Measurements from ENCODE around the gene TMEM150B.

DNA sequence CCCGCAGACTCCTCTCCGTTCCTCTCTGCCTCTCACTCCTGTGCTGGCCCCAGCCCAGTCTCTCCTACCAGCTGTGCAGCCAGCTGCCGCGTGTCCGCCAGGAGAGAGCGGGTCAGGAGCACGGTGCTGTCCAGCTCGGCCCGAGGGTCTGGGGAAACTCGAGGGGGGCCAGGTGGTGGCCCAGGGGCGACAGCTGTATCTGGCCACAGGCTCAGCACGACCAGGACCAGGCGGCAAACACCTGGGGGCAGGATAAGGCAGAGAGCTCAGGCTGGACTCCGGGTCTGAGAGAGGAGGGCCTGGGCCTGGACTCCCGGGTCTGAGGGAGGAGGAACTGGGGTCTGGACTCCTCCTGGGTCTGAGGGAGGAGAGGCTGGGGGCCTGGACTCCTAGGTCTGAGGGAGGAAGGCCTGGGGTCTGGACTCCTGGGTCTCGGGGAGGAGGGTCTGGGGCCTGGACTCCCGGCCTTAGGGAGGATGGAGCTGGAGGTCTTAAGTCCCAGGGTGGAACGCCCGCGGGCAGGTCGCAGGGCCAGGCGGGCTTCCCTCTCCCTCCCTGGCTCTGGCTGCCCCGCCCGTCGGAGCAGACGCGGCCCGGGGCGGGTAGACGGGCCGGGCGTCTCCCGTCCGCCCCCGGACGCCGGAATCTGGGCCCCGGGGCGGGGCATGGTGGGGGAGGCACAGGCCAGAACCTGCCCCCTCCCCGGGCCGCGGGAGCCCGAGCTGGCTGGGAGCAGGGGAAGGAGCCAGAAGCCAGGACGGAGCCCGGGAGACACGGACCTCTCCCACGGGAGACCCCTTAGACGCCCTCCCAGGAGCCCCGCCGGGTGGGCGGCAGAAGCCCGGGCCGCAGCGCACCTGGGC, 43.8 kb upstream of the TMEM150B start:
- TF ChIP-seq POLR2AphosphoS5 (IDR thresholded peaks at IDR 0.05; ENCODE audit: low read depth, low read length) (no peak), FOSL2 (IDR thresholded peaks at IDR 0.05; ENCODE audit: borderline replicate concordance, low read depth) (no peak)
